Right atrium auricular region (tissue), 2 donors: ENCODE data around the gene EML6. TPM values are rescaled to one million over a fixed set of nuclear protein-coding genes. Genes with fewer than 3 reads are reported as not detected.
"Not testable (repeated sequence)": the region's sequence is repeated elsewhere in the genome, so short reads cannot be mapped to it uniquely, and the experiment has no call there.

ENCODE experiments used
- DNase-seq: peaks from one replicate; pipeline ENCODE4 v3.0.0-alpha.2; 2019; ENCODE audit warnings: low spot score
- H3K27ac ChIP-seq, 2 donors: fragments of 200-600 bp; sonication (generic); 1 replicate in 1 of 2; 2 replicates in 1 of 2; pipeline ENCODE4 v1.5.1; 2016 to 2019
- H3K27me3 ChIP-seq, 2 donors: fragments of 200-600 bp; sonication (generic); one replicate each; pipeline versions ENCODE4 v1.5.1 to v1.6.0; 2017 to 2019
- H3K36me3 ChIP-seq: fragments of 200-600 bp; sonication (generic); one replicate; pipeline ENCODE4 v1.5.1; 2016
- H3K4me1 ChIP-seq, 2 donors: fragments of 200-600 bp; sonication (generic); one replicate each; pipeline versions ENCODE4 v1.5.1 to v1.6.0; 2017 to 2019
- H3K4me3 ChIP-seq, 2 donors: fragments of 200-600 bp; sonication (generic); 1 replicate in 1 of 2; 2 replicates in 1 of 2; pipeline ENCODE4 v1.5.1; 2017 to 2019; ENCODE audit warnings: mild to moderate bottlenecking in 1 of 2, moderate library complexity in 1 of 2
- H3K9me3 ChIP-seq, 2 donors: fragments of 200-600 bp; sonication (generic); one replicate each; pipeline ENCODE4 v1.5.1; 2019
- CTCF ChIP-seq, 2 donors: fragments of 200-600 bp; sonication (generic); IDR thresholded peaks; one replicate each; pipeline ENCODE4 v1.5.1; 2019; ENCODE audit warnings: antibody characterized with exemption in 2 of 2
- total RNA-seq, 2 donors: library from RNA; depleted of rRNA; stranded (reverse); fragments of >200 nt; gene quantifications; one replicate each; pipeline ENCODE4 v1.1.0, GENCODE V29; 2016

The EML6 gene
- total RNA-seq, 2 donors from 2014 or later: 1.1 to 1.2 TPM

DNA sequence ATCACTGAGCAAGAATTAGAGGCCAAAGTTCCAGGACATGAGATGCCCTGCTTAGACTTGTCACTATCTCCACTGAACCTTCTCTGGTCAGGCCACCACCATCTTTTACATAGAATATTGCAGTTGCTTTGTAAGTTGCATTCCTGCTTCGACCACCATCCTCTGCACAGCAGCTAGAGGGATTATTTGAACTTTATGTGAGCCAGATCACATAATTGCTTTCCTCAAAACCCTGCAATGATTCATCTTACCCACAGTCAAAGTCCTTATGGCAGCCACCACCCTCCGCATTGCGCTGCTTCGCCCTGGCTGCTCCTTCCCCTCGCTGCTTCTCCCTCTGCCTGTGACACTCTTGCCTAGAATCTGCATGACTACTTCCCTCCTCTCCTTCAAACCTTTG lies 111.3 kb downstream of the EML6 start:
- no peak for DNase-seq
- Histone ChIP-seq H3K9me3 (no peaks in the 10 kb centered on the region), H3K36me3 (no peaks in the 10 kb centered on the region), H3K4me1 (no peaks in the 10 kb centered on the region), H3K27me3 (no peaks in the 10 kb centered on the region), H3K4me3 (no peak overlapping the region), H3K27ac (no peak overlapping the region)
- no peak for TF ChIP-seq CTCF (IDR thresholded peaks at IDR 0.05)

DNA sequence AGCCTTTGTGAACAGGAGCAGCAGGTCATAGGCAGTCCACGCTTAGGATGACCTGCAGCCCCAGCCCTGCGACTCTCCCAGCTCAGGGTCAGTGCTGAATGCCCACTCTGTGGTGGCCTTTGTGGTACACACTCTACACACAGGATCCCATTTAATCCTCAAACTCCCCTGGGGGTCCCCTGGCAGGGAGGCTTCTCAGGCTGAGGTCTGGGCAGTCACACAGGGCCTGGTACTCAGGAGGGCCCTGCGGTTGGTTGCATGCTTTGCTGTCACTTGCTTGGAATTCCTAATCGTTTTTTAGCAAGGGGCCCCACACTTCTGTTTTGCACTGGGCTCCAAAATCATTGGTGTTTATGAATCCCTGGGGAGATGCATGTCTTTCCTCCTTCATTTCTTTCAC lies 113.0 kb downstream of the EML6 start:
- Histone ChIP-seq H3K9me3 (no peaks in the 10 kb centered on the region), H3K4me1 (no peaks in the 10 kb centered on the region), H3K36me3 (no peaks in the 10 kb centered on the region), H3K27ac (no peak overlapping the region), H3K27me3 (no peaks in the 10 kb centered on the region), H3K4me3 (no peak overlapping the region)
- no peak for DNase-seq
- no peak for TF ChIP-seq CTCF (IDR thresholded peaks at IDR 0.05)

GRCh38 chr2:54838585-54839035 lies 115.1 kb downstream of the EML6 start:
- Histone ChIP-seq H3K36me3 (no peaks in the 10 kb centered on the region), H3K4me3 (no peak overlapping the region), H3K27me3 (no peaks in the 10 kb centered on the region), H3K9me3 (no peaks in the 10 kb centered on the region), H3K4me1 (no peaks in the 10 kb centered on the region), H3K27ac (no peak overlapping the region)
- DNase-seq: peak; percentile 74
- peak; percentile 71 to 92 for TF ChIP-seq CTCF (IDR thresholded peaks at IDR 0.05)

DNA sequence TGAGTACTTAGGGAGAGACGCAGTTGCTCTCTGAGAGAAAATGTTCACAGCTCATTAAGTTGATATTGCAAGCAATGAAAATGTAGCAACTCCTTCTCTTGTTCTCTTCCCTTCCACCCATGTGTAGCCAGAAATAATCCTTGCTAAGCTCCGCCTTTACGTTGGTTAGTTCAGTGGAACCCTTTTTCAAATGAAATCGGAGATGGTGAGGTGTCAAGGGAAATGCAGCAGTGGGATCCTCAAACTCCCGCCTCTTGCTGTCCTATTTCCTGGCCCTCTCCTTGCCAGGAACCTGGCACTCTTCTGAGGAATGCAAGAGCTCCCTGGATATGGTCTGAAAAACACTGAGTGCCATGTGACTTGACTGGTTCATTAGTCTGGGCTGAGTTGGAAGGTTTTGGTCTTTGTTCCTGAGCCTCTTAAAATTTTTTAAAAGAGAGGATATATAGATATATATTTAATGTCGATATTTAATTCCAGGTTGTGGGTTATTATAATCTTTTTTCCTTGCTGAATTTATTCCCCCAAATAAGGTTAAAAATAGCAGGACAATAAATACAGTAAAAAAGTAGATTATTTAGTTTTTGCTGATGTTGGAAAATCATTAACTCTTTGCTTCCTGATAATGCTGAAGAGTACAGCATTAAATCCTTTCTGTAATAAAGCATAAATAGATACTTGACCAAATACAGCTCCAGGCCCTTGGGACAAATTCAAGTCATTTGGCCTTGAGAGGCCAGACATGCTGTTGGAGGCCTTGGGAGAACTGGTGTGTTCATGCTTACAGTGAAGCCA lies 116.2 kb downstream of the EML6 start:
- no peaks in the 10 kb centered on the region for H3K9me3 ChIP-seq
- no peak for DNase-seq
- no peaks in the 10 kb centered on the region for H3K27me3 ChIP-seq
- H3K36me3 ChIP-seq: no peaks in the 10 kb centered on the region
- H3K4me3 ChIP-seq: no peak overlapping the region
- H3K27ac ChIP-seq: no peak overlapping the region
- H3K4me1 ChIP-seq: no peaks in the 10 kb centered on the region
- TF ChIP-seq CTCF (IDR thresholded peaks at IDR 0.05): no peak

DNA sequence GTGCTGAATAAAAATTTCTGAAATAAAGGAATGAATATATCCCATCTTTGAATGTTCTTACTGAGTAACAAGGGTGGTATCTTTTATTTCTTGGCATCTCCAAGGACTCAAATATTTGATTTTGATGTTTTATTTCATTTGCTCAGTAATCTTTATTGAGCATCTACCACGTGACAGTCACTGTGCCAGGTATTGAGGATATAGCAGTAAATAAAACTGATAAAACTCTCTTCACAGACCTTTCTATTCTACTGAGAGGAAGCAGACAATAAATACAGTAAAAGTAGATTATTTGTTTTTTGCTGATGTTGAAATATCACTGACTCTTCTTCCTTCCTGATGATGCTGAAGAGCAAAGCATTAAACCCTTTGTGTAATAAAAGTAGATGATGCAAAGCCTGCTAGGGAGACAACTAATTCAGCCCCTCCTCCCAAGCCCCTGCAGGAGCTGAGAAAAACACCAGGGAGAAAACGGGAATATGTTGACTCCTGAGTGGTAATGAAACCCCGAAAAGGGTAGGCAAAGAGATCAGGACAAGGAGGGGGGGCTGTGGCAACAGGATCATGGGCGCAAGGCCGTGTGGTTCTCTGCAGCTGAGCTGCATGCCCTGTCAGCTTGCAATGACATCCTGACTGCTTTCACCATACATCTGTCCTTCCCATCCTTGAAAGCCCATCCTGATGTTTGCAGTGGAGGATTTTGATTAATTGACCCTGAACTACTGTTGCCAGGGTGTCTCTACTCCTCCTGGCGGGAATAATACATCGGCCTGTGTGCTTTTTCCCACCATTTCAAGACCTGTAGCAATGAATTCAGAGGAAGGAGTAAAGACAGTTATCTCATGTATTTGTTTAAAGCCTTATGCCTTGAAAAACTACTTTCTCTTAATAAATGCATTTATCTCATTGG lies 117.4 kb downstream of the EML6 start:
- Histone ChIP-seq H3K36me3 (no peaks in the 10 kb centered on the region), H3K4me3 (no peak overlapping the region), H3K27me3 (no peaks in the 10 kb centered on the region), H3K4me1 (no peaks in the 10 kb centered on the region), H3K27ac (no peak overlapping the region), H3K9me3 (no peaks in the 10 kb centered on the region)
- TF ChIP-seq CTCF (IDR thresholded peaks at IDR 0.05): no peak
- no peak for DNase-seq

DNA sequence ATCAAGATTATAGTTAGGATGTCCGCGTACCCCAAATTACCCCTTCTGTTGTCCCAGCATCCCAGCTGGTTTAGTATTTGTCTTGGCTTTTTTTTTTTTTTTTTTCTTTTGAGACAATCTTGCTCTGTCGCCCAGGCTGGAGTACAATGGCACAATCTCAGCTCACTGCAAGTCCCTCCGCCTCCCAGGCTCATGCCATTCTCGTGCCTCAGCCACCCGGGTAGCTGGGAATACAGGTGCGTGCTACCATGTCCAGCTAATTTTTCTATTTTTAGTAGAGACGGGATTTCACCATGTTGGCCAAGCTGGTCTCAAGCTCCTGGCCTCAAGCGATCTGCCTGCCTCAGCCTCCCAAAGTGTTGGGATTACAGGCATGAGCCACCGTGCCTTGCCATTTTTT lies 118.0 kb downstream of the EML6 start:
- H3K36me3 ChIP-seq, H3K4me3 ChIP-seq, H3K27me3 ChIP-seq, H3K4me1 ChIP-seq, DNase-seq, H3K9me3 ChIP-seq, H3K27ac ChIP-seq: not testable (repeated sequence)
